GM18867 (cell line): Measurements from ENCODE around the gene MRPL54.

Experiments
- ATAC-seq: cut with Tn5 transposase; IDR thresholded peaks from one replicate; pipeline ENCODE4 v1.9.1; 2021; ENCODE audit warnings: mild to moderate bottlenecking, moderate library complexity; ENCODE audit not compliant: unreplicated experiment

Gene MRPL54

DNA sequence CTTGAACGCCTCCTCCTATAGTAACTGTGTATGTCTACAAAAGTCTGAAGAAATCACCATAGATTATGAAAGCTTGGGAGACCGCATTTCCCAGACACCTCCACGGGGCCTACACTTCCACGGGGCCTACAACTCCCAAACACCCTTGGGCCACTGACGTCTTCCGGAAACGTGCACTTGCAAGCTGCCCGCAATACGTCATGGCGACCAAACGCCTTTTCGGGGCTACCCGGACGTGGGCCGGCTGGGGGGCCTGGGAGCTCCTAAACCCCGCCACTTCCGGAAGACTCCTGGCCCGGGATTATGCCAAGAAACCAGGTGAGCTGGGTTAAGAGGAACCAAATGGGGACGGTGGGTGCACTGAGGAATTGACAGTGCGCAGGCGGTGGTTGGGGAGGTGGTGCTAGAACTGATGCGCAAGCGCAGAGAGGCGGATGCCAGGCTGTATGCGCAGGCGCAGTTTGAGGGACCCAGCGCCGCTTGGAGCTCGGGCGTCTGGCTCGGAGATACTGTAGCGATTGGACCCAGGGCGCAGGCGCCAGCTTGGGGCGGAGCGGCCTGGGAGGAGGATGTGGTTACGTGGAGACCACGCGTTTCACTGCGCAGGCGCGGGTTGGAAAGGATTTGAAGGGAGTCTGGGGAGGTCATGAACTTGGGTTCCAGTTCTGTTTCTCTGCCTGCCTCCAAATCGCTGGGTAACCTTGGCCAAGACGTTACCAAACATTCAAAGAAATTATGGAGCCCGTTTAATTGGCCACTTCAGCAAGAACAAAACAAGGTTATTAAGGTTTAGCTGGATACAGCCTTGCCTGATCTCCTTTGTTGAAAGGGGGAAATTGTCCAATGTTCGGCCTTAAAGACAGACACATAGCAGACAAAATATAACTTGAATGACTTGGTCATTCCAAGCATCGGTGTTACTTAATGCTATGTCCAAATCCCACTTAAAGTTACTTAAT is at the start of gene MRPL54:
Gene MRPL54 (plus strand): TSS at position 182 of the 959 bp plus-strand sequence. CDS start 19 bp downstream, at position 201.
- ATAC-seq = peak; percentile 71

DNA sequence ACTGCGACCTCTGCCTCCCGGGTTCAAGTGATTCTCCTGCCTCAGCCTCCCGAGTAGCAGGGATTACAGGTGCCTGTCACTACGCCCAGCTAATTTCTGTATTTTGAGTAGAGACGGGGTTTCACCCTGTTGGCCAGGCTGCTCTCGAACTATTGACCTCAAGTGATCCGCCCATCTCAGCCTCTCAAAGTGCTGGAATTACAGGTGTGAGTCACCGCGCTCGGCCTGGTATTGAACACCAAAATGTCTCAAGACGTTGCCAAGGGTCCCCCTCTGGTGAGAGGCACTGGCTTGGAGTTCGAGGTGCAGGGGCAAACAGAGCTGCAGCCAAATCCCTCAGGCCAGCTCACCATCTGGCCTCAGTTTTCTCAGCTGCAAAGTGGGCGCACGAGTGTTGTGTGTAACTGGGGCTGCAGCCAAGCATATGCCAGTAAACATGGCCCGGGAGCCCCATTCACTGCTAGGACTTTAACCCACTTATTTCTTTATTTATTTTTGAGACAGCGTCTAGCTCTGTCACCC is 46.3 kb upstream of the MRPL54 start:
- no peak for ATAC-seq

DNA sequence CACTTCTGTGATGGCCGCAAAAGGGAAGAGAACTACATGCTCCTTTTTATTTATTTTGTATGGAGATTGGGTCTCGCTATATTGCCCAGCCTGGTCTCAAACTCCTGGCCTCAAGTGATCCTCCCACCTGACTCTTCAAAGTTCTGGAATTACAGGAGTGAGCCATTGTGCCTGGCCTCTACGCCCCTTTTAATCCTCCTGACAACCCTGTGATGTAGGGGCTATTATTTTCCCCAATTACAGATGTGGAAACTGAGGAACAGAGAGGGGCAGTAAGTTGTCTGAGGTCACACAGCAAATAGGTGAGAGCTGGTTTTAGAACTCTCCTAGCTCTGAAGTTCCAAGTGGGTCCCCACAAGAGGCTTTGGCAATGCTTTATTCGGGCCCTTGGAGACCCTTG is 42.6 kb upstream of the MRPL54 start:
- no peak for ATAC-seq

DNA sequence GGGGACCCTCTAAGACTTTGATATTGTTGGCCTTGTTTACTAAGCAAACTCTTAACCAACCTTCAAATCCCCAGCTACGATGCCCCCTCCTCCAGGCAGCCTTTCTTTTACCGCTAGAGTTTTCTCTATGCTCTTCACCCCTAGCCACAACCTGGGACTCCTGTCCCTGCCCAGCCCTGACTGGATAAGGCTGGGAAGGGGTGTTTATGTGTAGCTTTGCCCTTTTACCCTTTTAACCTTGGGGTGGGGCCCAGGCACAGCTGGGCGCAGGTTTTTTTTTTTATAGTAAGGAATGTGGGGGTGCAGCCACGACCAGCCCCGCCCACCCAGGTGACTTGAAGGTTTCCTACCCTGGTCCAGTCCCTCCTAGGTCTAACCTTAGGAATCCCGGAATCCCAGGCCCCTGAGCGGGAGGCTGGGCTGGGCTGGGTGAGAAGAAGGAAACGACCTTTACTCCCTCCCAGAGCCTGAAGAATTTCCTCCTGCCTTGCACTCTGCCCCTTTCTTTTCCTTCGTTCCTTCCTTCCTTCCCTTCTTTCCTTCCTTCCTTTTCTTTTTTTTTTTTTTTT is 42.0 kb upstream of the MRPL54 start:
- no peak for ATAC-seq

DNA sequence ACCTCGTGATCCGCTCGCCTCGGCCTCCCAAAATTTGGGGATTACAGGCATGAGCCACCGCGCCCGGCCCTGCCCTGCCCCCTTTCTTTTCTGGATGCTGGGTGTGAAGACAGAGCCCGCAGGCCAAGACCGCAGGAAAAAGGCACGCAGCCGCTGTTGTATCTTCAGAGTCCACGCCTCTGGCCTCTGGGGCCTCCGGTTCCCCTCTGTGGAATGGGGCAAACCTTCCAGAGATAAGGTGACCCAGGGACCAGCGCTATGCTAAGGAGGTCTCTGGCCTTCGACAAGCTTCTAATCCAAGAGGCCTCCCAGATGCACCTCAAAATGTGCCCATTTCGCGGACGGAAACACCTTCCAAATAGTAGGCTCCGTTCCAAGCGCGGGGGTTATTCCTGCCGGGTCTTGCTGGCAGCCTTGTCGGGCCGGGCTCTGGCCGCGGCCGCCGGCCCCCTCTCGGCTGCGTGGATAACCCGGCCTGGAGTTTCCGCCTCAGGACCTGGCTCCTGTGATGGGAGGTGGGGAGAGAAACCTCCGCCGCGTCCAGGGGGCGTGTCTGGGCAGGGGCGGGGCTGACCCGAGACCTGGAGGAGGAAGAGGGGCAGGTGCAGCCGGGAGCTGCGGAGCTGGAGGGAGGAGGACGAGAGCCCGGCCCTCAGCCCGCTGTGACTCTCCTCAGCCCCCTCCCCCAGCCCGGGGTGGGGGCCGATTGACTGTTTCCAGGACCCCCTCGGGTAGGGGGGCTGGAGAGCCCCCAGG is 41.2 kb upstream of the MRPL54 start:
- ATAC-seq = peak; percentile 61

DNA sequence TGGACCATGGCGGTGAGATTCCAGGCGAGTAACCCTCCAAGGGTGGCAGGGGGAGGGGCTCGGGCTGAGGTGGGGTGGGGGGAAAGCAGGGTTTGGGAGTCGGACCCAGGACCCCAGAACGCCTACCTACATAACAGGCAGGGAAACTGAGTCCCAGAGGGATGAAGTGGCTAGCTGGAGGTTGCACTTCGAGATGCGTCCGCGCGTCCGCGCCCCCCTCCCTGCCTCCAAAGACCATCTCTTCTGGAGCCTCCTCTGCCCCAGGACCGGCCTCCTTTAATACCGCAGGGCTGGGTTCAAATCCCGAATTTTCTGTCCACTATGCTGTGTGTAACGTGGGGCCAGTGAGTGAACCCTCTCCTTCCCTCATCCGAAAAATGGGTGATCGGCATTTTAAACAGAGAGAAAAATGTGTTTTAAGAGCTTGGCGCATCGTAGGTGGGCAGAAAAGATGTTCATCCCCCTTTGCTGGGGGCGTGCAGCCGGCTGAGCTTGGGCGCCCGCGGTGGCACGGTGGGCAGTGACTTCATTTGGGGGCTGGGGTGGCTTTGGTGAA is 40.5 kb upstream of the MRPL54 start:
- ATAC-seq = no peak

DNA sequence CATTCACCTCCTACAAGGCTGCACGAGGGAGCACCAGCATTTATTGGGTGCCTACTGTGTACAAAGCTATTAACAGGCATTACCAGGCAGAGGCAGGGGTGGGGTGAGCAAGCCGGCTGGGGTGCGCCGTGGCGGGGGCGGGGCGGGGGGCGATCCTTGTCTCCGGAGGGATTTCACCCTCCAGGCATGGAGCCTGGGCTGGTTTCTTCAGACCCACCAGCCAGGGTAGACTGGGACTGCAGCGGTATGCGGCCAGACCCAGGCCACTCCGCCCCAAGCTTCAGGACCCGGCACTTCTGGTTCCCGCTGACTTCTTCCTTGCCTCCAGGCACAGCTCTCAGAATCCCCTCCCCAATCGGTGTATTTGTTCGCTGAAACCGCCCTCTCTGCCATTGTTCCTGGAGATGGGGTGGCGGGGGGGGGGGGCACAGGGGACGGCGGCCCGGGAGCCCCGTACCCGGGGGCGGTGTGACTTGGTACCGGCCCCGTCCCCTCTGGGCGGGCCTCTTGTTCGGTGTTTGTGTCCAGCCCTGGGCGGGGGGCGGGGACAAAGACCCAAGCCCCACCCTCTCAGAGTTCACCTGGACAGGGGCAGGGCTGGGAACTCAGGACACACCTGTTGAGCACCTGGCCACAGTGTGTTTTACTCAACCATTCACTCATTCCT is 39.9 kb upstream of the MRPL54 start:
- no peak for ATAC-seq

DNA sequence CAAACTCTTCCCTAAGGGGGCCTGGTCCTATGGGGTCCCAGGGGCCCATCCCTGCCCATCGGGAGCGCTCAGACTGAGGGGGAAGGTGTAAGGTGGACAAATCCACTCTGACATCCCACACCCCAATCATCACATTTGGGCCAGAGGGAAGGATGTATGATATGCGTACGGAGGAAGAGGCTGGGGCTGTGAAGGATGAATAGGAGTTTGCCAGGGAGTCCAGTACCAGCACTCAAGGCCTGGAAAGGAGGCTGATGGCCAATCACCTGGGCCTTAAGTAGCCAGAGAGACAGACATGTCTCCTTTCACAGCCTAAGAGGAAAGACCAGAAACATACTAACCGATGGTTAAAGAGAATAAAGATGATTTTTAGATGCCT is 39.4 kb upstream of the MRPL54 start:
- no peak for ATAC-seq

DNA sequence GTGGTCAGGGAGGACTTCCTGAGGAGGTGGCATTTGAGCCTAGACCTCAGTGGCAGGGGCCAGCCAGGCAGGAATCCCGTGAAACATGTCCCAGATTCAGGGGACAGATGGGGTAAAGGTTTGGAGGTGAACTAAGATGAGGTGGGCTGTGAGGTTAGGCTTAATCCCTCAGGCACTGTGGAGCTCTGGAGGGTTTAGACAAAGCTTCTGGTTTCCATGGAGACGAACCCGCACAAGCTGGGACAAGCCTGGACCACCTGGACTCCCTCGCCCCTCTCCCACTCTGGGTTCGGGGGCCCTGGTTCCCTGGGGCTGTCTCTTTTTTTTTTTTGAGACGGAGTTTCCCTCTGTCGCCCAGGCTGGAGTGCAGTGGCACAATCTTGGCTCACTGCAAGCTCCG is 38.6 kb upstream of the MRPL54 start:
- ATAC-seq = no peak

DNA sequence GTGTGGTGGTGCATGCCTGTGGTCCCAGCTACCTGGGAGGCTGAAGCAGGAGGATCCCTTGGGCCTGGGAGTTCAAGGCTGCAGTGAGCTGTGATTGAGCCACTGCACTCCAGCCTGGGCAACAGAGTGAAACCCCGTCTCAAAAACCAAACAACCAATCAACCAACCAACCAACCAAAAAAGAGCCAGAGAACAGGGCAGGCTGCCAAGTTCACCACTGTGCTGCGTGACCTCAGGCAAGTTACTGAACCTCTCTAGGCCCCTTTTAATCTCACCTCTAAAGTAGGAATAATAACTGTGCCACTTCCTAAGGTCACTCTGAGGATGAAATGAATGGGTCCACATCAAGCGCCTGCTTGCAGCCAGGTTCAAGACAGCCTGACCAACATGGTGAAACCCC is 37.4 kb upstream of the MRPL54 start:
- no peak for ATAC-seq

DNA sequence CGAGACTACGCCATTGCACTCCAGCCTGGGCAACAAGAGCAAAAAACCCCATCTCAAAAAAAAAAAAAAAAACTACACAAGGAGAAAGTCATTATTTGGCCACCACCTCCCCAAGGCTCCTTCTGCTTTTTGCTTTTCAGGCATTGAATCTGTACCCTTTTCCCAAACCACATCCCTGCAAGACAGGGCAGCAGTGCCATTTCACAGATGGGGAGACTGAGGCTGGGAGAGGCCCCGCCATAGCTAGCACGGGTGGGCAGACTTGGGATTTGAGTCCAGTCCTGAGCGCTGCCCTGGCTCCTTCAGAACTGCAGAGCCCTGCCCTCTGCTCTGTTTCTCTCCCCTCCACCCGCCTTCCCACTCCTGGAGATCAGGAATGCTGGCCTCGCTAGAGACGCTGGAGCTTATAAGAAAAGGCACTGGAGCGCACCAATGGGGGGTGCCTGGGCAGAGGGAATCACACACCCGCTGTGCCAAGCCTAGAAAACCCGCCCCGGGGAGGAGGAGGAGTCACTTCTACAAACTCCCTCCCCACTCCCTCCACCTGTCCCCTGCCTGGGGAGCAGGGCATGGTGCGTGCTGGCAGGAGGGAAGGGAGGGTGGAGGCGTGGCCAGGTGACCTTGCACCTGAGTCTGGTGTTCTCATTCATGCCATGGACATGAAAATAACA is 36.7 kb upstream of the MRPL54 start:
- no peak for ATAC-seq

DNA sequence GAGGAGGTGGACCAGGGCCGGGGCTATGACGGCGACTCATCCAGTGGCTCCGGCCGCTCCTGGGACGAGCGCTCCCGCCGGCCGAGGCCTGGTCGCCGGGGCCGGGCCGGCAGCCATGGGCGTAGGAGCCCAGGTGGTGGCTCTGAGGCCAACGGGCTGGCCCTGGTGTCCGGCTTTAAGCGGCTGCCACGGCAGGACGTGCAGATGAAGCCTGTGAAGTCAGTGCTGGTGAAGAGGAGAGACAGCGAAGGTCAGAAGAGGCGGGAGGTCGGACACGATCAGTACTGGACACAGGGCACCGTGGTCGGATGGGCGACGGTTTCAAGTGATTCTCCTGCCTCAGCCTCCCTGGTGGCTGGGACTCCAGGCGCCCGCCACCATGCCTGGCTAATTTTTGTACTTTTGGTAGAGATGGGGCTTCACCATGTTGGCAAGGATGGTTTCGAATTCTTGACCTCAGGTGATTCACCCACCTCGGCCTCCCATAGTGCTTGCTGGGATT is 32.0 kb upstream of the MRPL54 start:
- ATAC-seq = no peak

DNA sequence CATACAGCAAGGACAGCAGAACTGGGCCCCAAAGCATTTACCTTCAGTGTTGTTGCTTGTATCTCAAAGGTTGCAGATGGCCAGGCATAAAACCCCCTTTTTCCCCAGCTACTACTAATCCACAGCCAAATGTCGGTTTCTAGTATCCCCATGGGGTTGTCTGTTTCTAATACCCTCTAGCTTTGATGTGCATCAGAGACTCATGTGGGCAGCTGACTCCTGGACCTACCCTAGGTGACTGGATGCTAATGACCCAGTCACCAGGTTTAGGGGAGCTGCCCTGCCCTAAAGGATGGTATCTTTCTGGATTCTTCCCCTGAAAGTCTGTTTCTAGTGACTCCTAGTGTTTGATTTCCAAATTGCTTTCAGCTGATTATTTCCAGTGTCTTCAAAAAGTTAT is 30.4 kb upstream of the MRPL54 start:
- ATAC-seq = no peak

DNA sequence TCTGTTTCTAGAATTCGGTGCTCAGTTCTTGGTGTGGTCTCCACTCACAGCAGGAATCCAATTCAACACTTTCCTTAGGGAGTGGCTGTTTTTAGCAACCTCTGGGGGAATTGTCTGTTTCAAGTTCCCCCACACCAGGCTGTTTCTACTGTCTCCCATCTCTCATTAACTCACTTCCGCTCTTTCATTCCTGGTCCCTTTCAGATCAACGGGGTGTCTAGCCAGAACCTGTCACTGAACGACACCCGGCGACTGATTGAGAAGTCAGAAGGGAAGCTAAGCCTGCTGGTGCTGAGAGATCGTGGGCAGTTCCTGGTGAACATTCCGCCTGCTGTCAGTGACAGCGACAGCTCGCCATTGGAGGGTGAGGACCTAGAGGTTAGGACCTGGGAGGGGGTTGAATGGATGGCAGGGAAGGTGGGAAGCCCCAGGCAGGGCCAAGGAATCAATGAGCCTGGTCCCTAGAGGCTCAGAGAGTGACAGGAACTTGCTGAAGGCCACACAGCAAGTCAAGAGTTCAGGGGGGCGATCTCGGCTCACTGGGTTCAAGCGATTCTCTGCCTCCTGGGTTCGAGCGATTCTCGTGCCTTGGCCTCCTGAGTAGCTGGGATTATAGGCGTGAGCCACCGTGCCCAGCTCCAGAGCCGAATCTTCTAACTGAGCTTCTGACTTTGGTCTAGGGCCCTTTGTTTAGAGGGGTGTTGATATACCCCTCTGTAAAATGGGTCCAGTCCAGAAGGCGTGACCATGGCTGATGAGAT is 28.8 kb upstream of the MRPL54 start:
- no peak for ATAC-seq

DNA sequence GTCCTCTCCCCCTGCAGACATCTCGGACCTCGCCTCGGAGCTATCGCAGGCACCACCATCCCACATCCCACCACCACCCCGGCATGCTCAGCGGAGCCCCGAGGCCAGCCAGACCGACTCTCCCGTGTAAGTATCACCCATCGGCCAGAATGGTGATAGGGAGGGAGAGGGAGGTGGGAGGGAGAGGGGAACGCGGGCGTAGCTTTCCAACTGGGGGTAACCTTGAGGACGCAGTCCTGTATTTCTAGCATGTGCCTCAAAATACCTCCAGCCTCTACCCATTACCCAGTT is 28.2 kb upstream of the MRPL54 start:
- ATAC-seq = no peak

DNA sequence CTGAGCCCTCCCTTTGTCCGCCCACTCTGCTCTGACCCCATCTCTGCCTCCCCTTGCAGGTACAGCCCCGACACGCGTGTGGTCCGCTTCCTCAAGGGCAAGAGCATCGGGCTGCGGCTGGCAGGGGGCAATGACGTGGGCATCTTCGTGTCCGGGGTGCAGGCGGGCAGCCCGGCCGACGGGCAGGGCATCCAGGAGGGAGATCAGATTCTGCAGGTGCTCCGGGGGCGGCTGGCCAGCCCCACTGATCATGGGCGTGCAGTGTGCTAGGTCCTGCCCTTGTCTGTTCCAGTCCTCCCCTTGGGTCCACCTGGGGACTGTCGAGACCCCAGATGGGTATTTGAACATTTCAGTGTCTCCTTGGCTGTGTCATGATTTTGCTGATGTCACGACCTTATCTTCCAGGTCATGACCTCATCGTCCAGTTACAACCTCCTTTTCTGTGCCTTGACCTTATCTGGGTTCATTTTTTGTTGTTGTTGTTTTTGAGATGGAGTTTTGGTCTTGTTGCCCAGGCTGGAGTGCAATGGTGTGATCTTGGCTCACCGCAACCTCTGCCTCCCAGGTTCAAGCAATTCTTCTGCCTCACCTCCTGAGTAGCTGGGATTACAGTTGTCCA is 26.3 kb upstream of the MRPL54 start:
- no peak for ATAC-seq

DNA sequence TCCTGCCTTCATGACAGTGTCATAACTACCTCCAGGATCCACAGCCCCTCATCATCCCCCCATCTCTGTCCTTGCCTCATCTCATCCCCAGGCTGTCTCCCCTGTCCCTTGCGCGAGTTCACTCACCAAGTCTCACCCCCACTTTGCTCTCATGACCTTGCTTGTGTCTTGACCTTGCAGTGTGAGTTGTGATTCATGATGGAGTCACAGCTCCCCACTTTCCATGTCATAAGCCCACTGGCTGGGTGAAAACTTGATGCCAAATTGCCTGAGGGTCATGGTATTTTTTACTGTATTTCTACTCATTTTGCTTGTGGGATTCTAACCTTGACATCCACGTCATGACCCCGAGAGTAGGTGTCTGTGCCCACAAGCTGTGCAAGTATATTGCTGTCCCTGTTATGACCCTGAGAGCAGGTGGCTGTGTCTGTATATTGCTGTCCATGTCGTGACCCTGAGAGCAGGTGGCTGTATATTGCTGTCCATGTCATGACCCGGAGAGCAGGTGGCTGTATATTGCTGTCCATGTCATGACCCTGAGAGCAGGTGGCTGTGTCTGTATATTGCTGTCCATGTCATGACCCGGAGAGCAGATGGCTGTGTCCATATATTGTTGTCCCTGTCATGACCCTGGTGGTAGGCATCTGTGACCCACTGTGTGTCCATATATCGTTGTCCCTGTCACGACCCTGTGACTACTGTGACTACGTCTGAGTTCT is 24.8 kb upstream of the MRPL54 start:
- no peak for ATAC-seq

DNA sequence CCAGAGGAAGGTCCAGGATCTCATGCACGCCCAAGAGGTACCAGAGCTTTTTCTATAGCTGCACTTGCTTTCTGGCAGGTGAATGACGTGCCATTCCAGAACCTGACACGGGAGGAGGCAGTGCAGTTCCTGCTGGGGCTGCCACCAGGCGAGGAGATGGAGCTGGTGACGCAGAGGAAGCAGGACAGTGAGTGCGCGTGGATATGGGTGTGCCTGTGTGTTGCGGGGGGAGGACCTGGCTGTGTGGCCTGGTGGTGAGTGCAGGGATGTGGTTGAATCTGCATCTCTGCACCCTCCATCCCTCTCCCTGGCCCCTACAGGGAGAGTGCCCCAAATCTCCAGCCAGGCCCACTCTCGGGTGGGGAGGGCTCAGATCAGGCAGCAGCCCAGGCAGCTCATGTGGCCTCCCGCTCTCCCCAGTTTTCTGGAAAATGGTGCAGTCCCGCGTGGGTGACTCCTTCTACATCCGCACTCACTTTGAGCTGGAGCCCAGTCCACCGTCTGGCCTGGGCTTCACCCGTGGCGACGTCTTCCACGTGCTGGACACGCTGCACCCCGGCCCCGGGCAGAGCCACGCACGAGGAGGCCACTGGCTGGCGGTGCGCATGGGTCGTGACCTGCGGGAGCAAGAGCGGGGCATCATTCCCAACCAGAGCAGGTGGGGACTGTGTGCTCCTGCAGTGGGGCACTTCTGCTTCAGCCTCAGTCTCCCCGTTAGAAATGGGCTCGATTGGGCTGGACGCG is 23.8 kb upstream of the MRPL54 start:
- ATAC-seq = no peak
